GM13976 (cell line): Measurements from ENCODE around the gene ERBB4.

Experiments used
- DNase-seq: peaks from one replicate; pipeline ENCODE4 v3.0.0; 2012; ENCODE audit warnings: low spot score
- in situ Hi-C: fragments of 300-500 bp; cut with MboI; formaldehyde crosslinking; loops from one replicate; pipeline ENCODE4 v1.12.0; 2022; ENCODE audit warnings: low sequenced_read_pairs, mixed read lengths, inconsistent platforms; ENCODE audit not compliant: unreplicated experiment
- TF ChIP-seq, protein P1 (sequence below): IDR thresholded peaks from 2 replicates; pipeline ENCODE4 v1.5.1; 2012; ENCODE audit warnings: borderline replicate concordance, mild to moderate bottlenecking; ENCODE audit not compliant: insufficient read depth; ENCODE audit errors: extremely low read depth, missing control alignments, control extremely low read depth

Gene ERBB4

GRCh38 chr2:212505586-212505985 lies 33.0 kb downstream of the ERBB4 start:
- TF ChIP-seq, protein P1, sequence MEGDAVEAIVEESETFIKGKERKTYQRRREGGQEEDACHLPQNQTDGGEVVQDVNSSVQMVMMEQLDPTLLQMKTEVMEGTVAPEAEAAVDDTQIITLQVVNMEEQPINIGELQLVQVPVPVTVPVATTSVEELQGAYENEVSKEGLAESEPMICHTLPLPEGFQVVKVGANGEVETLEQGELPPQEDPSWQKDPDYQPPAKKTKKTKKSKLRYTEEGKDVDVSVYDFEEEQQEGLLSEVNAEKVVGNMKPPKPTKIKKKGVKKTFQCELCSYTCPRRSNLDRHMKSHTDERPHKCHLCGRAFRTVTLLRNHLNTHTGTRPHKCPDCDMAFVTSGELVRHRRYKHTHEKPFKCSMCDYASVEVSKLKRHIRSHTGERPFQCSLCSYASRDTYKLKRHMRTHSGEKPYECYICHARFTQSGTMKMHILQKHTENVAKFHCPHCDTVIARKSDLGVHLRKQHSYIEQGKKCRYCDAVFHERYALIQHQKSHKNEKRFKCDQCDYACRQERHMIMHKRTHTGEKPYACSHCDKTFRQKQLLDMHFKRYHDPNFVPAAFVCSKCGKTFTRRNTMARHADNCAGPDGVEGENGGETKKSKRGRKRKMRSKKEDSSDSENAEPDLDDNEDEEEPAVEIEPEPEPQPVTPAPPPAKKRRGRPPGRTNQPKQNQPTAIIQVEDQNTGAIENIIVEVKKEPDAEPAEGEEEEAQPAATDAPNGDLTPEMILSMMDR, result no peak
- in situ Hi-C loops, result no loop called here
- DNase-seq, result no peak

GRCh38 chr2:212495046-212495445 lies 43.6 kb downstream of the ERBB4 start:
- in situ Hi-C loops, result no loop called here
- TF ChIP-seq, protein P1, result no peak
- no peak for DNase-seq

DNA sequence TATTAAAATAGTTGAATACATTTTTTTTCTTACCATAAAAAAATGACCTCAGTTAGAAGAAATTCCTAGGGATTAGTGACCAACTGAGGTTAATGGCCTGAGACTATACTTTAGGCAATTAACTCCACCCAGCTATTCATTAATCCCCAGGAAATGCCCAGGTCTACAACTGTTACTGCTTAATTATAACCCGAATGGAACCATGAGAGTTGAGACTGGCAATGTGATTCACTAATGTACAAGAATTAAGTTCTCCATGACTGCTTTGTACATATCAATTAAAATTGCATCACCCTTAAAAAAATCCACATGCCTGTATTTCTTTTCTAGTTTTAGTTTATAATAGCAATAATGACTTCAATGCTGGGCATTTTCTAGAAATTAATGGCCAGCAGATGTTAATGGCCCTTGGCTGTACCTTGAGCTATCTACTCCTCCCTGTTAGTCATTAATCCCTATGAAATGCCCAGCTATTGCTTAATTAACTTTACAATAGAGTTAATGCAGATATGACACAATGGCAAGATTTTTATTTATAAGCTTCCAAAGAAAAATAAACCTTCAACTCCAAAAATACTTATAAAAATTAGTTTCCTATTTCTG lies 44.1 kb downstream of the ERBB4 start:
- DNase-seq, result no peak
- in situ Hi-C loops, result no loop called here
- TF ChIP-seq, protein P1, result no peak

DNA sequence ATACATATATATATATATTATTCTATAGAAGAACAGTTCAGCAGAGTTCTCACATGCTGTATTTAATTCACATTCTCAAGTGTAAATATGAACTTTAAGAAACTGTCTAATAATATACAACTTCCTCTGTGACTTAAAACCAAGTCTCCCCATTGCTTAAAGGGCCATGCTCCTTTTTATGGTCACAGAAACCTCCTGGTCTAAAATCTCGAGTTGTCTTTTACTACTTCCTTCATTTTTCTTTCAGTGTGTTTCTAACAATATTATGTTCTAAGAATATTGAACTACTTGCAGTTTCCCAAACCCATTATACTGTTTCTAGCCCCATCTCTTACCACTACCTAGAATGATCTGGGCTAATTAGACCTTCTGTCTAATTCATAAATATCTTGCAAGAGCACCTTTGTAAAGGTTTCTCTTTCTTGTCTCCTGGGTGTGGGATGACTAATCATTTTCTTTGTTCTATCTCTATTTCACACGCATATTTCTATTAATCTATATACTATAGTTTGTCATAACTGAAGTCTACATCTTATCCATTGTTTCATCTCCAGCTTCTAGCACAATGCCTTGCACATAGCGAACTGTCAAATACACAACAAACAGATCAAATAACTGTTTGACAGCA lies 48.8 kb downstream of the ERBB4 start:
- DNase-seq, result no peak
- in situ Hi-C loops, result no loop called here
- TF ChIP-seq, protein P1, result no peak

GRCh38 chr2:212488611-212489010 lies 50.0 kb downstream of the ERBB4 start:
- no peak for DNase-seq
- TF ChIP-seq, protein P1, result no peak
- in situ Hi-C loops, result no loop called here

GRCh38 chr2:212484563-212485080 lies 54.0 kb downstream of the ERBB4 start:
- in situ Hi-C loops, result no loop called here
- TF ChIP-seq, protein P1, result no peak
- DNase-seq, result no peak
